Endothelial cell (in vitro differentiated cells): Measurements from ENCODE around the gene EPB41L4A. TPM values are rescaled to one million over a fixed set of nuclear protein-coding genes. Genes with fewer than 3 reads are reported as not detected.

Experiments
- DNase-seq: peaks from one replicate; pipeline ENCODE4 v3.0.0; 2021; ENCODE audit warnings: low spot score
- H3K27ac Mint-ChIP-seq: one replicate; pipeline ENCODE4 v1.8.0; 2021; ENCODE audit warnings: mixed read lengths, inconsistent platforms; ENCODE audit not compliant: unreplicated experiment
- H3K27me3 Mint-ChIP-seq: one replicate; pipeline ENCODE4 v1.8.0; 2021; ENCODE audit warnings: mild to moderate bottlenecking, moderate library complexity, mixed read lengths, inconsistent platforms; ENCODE audit not compliant: unreplicated experiment
- H3K36me3 Mint-ChIP-seq: one replicate; pipeline ENCODE4 v1.8.0; 2021; ENCODE audit warnings: mild to moderate bottlenecking, low read depth, mixed read lengths, inconsistent platforms; ENCODE audit not compliant: unreplicated experiment
- H3K4me1 Mint-ChIP-seq: one replicate; pipeline ENCODE4 v1.8.0; 2021; ENCODE audit warnings: mild to moderate bottlenecking, mixed read lengths, inconsistent platforms; ENCODE audit not compliant: unreplicated experiment
- H3K4me3 Mint-ChIP-seq: one replicate; pipeline ENCODE4 v1.8.0; 2021; ENCODE audit warnings: mild to moderate bottlenecking, mixed read lengths, inconsistent platforms; ENCODE audit not compliant: unreplicated experiment
- H3K9me3 Mint-ChIP-seq: one replicate; pipeline ENCODE4 v1.8.0; 2021; ENCODE audit warnings: mixed read lengths, inconsistent platforms; ENCODE audit not compliant: unreplicated experiment
- CTCF ChIP-seq: fragments of 200-600 bp; sonication (generic); IDR thresholded peaks from one replicate; pipeline ENCODE4 v1.5.0; 2021; ENCODE audit warnings: antibody characterized with exemption; ENCODE audit not compliant: unreplicated experiment
- total RNA-seq: library from RNA; stranded (reverse); fragmentation: NEBNext Ultra II Directional; extraction: Animal tissue kit (Norgen Biotek cat#: 25700); gene quantifications from one replicate; pipeline ENCODE4 v1.2.1, GENCODE V29; 2021; ENCODE audit not compliant: unreplicated experiment

EPB41L4A gene
- total RNA-seq, 1 donor from 2014 or later, result 50.6 TPM

GRCh38 chr5:112124788-112125187 lies 294.3 kb downstream of the EPB41L4A start:
- Mint-ChIP-seq H3K27ac (no peak overlapping the region), H3K4me3 (no peak overlapping the region), H3K4me1 (no peaks in the 10 kb centered on the region), H3K27me3 (peaks cover 1% of the 10 kb centered on the region), H3K9me3 (no peaks in the 10 kb centered on the region), H3K36me3 (peaks cover 4% of the 10 kb centered on the region)
- DNase-seq, result no peak
- no peak for TF ChIP-seq CTCF

- Mint-ChIP-seq H3K27me3 (peaks cover 2% of the 10 kb centered on the region), H3K4me1 (no peaks in the 10 kb centered on the region), H3K27ac (no peak overlapping the region), H3K36me3 (peaks cover 4% of the 10 kb centered on the region), H3K9me3 (no peaks in the 10 kb centered on the region), H3K4me3 (no peak overlapping the region)
- DNase-seq, result no peak
- TF ChIP-seq CTCF, result no peak
Measured at GRCh38 chr5:112123086-112123485, 296.0 kb downstream of the EPB41L4A start.

- Mint-ChIP-seq H3K27me3 (peaks cover 2% of the 10 kb centered on the region), H3K4me1 (no peaks in the 10 kb centered on the region), H3K36me3 (peaks cover 4% of the 10 kb centered on the region), H3K4me3 (no peak overlapping the region), H3K27ac (no peak overlapping the region), H3K9me3 (no peaks in the 10 kb centered on the region)
- no peak for TF ChIP-seq CTCF
- DNase-seq, result no peak
Measured at GRCh38 chr5:112122353-112122752, 296.7 kb downstream of the EPB41L4A start.

- TF ChIP-seq CTCF, result no peak
- peaks cover 4% of the 10 kb centered on the region for H3K36me3 Mint-ChIP-seq
- DNase-seq, result no peak
- no peak overlapping the region for H3K27ac Mint-ChIP-seq
- no peaks in the 10 kb centered on the region for H3K4me1 Mint-ChIP-seq
- H3K4me3 Mint-ChIP-seq, result no peak overlapping the region
- H3K27me3 Mint-ChIP-seq, result peaks cover 2% of the 10 kb centered on the region
- no peaks in the 10 kb centered on the region for H3K9me3 Mint-ChIP-seq
Measured at GRCh38 chr5:112121258-112121657, 297.8 kb downstream of the EPB41L4A start.

- Mint-ChIP-seq H3K4me3 (no peak overlapping the region), H3K27ac (no peak overlapping the region), H3K4me1 (no peaks in the 10 kb centered on the region), H3K27me3 (peaks cover 3% of the 10 kb centered on the region), H3K36me3 (peaks cover 4% of the 10 kb centered on the region), H3K9me3 (no peaks in the 10 kb centered on the region)
- TF ChIP-seq CTCF, result no peak
- no peak for DNase-seq
Measured at GRCh38 chr5:112119969-112120368, 299.1 kb downstream of the EPB41L4A start.
